Heart left ventricle (tissue), 13 donors: ENCODE data around the gene MYO19.

ENCODE experiments used
- POLR2A ChIP-seq, 2 donors: fragments of 450-650 bp; IDR thresholded peaks; one replicate each; pipeline ENCODE4 v1.6.1; 2017; ENCODE audit warnings: antibody characterized with exemption in 2 of 2, mild to moderate bottlenecking in 2 of 2, moderate library complexity in 2 of 2
- TF ChIP-seq, protein P1 (sequence below), 12 donors: fragments of 200-600 bp; sonication (generic) in 4 of 12; IDR thresholded peaks; one replicate each; pipeline versions ENCODE4 v1.5.0 to v1.8.0; 2018 to 2022; ENCODE audit warnings: antibody characterized with exemption in 12 of 12, mild to moderate bottlenecking in 5 of 12
- donor health status: ischemic (EF 13 %, LVEDD 7.1; RV severe dilation, severe dysfunction).
- donor health status: DM: no; HTN: yes; CAD: no.
- donor health status: DM: no; HTN: no; CAD: no.
- donor health status: ischemic (EF 25% LVEDD 6.9; RV normal size, moderate dysfunction).
- donor health status: ischemic (EF 25% LVEDD 5.7; RV mildly dilated, moderate dysfunction).
- donor health status: ischemic (EF 35%, LVEDD 5.7; RV mildly dilated, moderate dysfunction).
- donor health status: nonischemic (EF 11% LVEDD 7.7; RV severe dilation, severe dysfunction).
- donor health status: DM: yes; HTN: yes; CAD: no.
- donor health status: PGD.
- donor health status: ischemic (EF 29% LVEDD 5.4; RV normal size, mild dysfunction).
- donor health status: nonischemic (EF 23%, LVEDD 6.1; RV moderate dilation, normal function).

GRCh38 chr17:36576793-36577192 is 42.1 kb upstream of the MYO19 start:
- TF ChIP-seq, protein P1, sequence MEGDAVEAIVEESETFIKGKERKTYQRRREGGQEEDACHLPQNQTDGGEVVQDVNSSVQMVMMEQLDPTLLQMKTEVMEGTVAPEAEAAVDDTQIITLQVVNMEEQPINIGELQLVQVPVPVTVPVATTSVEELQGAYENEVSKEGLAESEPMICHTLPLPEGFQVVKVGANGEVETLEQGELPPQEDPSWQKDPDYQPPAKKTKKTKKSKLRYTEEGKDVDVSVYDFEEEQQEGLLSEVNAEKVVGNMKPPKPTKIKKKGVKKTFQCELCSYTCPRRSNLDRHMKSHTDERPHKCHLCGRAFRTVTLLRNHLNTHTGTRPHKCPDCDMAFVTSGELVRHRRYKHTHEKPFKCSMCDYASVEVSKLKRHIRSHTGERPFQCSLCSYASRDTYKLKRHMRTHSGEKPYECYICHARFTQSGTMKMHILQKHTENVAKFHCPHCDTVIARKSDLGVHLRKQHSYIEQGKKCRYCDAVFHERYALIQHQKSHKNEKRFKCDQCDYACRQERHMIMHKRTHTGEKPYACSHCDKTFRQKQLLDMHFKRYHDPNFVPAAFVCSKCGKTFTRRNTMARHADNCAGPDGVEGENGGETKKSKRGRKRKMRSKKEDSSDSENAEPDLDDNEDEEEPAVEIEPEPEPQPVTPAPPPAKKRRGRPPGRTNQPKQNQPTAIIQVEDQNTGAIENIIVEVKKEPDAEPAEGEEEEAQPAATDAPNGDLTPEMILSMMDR (IDR thresholded peaks at IDR 0.05): no peak
- no peak for TF ChIP-seq POLR2A (IDR thresholded peaks at IDR 0.05)
